AG09319 (cell line): ENCODE data around the gene MMP17.

Experiments
- DNase-seq: peaks from one replicate; pipeline ENCODE4 v3.0.0-alpha.2; 2010; ENCODE audit warnings: low read depth; ENCODE audit errors: extremely low read depth
- TF ChIP-seq, protein P1 (sequence below): IDR thresholded peaks from 2 replicates; pipeline ENCODE4 v1.5.1; 2011; ENCODE audit warnings: low read depth, mild to moderate bottlenecking, inconsistent platforms, low read length, moderate library complexity

Gene MMP17

DNA sequence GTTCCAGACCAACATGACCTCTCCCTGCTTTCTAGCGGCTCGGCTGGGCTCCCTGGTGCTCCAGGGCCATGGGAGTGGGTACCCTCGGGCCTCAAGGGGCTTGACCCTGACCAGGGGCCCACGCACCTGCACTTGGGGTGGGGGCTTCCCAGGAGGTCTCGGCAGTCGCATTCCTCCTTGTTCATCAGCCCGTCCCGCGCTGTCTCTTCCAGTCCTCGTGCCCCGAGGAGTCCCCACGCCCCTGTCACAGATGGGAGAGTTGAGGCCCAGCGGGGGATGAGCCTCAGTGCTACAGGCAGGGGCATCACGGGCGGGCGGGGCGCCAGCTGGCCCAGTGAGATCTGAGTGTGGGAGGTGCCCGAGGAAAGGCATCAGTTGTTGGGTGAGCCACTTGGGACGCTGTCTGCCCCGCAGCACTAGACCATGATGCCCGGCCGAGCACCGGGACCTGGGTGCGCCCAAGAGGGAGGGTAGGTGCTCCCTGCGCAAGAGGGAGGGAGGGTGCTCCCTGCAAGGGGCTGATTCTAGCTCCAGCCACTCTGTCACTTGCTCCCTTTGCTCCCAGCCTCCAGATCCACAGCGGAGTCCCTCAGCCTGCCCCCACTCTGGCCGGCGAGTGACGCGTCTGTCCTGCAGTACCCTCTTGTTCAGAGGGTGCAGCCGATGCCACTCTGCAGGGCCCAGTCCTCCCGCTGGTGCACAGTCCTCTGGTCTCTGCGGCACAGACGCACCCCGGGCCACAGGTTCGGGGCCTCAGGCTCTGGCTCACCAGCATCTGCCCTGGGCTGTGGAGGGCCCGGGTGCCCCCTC is 23.8 kb downstream of the MMP17 start:
- TF ChIP-seq, protein P1, sequence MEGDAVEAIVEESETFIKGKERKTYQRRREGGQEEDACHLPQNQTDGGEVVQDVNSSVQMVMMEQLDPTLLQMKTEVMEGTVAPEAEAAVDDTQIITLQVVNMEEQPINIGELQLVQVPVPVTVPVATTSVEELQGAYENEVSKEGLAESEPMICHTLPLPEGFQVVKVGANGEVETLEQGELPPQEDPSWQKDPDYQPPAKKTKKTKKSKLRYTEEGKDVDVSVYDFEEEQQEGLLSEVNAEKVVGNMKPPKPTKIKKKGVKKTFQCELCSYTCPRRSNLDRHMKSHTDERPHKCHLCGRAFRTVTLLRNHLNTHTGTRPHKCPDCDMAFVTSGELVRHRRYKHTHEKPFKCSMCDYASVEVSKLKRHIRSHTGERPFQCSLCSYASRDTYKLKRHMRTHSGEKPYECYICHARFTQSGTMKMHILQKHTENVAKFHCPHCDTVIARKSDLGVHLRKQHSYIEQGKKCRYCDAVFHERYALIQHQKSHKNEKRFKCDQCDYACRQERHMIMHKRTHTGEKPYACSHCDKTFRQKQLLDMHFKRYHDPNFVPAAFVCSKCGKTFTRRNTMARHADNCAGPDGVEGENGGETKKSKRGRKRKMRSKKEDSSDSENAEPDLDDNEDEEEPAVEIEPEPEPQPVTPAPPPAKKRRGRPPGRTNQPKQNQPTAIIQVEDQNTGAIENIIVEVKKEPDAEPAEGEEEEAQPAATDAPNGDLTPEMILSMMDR: no peak
- no peak for DNase-seq

DNA sequence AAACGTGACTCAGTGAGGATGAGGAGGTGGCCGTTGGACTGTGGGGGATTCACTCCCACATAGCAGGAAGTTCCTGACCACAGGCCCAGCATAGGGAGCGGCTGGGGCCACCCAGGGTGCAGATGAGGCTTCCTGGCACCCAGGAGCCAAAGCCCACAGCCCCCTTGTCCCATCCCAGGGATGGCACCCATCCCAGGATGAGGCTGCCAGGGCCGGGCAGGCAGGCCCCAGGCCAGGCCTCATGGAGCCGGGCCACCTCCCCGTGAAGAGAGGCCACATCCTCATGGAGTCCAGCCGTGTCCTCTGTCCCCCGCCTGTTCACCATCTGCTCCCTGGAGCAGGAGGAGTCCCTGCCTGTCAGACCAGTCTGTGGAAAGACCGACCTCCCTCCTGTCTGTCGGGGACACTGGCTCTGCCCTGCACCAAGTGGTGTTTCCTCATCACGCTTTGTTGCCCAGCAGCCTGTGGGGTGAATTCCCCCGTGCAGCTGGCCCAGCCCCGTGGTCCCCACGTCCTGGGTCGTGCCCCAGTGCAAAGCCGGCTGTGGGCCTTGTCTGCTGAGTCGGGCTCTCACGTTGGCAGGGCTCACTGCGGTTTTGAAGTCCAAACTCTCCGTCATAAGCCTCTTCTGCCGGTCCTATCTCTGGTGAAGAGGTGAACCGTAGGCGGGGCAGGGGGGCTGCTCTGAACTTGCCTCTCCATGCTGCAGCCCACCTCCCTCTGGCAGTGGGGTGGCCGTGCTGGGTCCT is 24.5 kb downstream of the MMP17 start:
- DNase-seq: no peak
- TF ChIP-seq, protein P1: no peak

DNA sequence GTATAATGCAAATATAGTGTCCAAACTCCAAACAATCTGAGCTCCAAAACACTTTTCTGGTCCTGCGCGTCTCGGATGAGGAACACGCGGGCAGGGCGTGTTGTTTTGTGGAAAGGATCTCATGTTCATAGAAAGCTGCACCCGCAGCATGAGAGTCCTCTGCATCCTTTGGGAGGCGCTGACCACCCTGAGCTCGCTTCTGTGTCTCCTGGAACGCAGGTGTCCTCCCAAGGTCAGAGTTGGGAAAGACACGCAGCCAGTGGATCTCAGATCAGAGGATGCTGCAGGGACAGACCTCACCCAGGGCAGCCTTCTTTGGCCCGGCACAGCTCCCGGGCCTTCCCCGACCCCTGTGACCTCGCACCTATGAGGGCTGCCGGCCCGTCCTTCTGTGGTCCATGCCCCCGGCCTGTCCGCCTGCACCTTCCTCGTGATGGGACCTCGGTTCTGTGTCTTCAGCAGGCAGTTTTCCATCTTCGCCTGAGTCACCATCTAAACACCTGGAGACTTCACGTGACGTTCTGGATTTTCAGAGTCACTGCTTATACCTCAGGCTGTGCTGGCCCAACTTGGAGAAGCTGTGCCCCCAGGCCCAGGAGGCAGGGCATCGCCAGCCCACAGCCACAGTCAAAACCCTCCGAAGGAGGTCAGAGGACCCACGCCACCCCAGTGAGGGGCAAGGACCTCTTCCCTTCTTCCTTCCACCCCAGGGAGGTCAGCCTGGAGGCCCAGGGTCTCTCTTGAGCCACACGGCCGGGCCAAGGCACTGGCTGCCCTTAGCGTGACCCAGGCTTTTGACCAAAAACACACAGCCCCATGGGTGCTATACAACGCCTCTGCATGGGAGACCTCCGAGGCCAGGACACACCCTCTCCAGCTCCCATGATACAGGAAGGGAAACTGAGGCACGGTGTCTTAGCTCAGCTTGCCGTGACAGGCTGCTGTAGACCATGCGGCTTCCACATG is 25.9 kb downstream of the MMP17 start:
- TF ChIP-seq, protein P1: no peak
- no peak for DNase-seq

DNA sequence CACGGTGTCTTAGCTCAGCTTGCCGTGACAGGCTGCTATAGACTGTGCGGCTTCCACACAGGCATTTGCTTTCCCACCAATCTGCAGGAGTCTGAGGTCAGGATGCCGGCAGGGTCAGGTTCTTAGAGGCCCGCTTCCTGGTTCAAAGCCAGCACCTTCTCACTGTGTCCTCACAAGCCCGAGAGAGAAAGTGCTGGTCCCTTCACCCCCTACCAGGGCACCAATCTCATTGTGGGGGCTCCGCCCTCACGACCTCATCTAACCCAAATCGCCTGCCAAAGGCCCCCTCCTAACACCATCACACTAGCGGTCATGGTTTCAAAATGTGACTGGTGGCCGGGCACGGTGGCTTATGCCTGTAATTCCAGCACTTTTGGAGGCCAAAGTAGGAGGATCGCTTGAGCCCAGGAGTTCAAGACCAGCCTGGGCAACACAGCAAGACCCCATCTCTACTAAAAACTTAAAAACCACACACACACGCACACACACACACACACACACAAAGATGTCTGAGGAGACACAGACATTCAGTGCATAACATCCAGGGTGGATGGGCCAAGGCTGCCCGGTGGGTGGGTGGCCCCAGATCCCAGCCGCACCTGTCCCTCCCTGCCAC is 26.8 kb downstream of the MMP17 start:
- TF ChIP-seq, protein P1: no peak
- no peak for DNase-seq

DNA sequence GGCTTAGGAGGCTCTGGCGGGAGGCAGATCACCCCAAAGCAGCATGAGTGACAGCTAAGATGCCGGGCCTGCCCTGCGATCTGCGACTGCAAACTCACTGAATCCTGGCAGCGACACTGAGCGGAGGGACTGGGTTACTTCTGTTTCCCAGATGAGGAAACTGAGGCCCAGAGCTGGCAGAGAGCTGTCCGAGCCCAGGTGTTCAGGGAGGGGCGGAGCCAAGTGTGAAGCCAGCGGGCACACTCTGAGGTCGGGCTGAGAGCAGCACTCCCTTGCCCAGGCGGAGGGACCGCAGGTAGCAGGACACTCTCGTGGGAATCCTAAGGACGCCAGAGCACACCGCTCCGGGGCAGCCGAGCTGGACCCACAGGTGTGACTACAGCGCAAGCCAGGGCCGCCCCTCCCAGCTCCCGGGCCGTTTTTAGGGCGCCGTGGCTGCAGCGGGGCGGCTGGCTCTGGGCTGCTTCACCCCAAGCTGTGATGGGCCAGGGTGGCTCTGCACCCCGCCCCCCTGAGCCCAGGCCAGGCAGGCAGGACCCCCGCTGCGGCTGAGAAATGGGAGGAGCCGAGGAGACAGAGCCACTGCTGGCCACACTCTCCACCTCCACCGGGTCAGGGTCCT is 27.4 kb downstream of the MMP17 start:
- TF ChIP-seq, protein P1: no peak
- DNase-seq: no peak

DNA sequence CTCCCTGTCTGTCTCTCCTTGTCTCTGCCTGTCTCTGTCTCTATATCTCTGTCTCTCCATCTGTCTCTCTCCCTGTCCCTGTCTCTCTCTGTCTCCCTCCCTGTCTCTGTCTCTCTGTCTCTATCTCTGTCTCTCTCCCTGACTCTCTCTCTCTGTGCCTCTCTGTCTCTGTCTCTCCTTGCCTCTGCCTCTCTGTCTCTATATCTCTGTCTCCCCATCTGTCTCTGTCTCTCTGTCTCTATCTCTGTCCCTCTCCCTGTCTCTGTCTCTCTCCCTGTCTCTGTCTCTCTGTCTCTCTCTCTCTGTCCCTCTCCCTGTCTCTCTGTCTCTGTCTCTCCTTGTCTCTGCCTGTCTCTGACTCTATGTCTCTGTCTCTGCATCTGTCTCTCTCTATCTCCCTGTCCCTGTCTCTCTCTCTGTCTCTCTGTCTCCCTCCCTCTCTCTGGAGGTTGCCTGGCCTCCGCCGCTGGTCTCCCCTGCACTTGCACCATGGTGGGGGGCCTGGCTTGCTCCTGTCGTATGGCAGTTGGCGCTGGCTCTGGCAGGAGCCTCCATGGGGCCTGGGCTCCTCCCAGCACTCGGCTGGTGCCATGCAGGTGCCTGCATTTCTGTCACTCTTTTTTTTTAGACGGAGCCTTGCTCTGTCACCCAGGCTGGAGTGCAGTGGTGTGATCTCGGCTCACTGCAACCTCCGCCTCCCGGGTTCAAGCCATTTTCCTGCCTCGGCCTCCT is 28.3 kb downstream of the MMP17 start:
- TF ChIP-seq, protein P1: no peak
- DNase-seq: no peak
